Omental fat pad (tissue), 4 donors: ENCODE results near the gene ZNF275. TPM values are rescaled to one million over a fixed set of nuclear protein-coding genes. Genes with fewer than 3 reads are reported as not detected.
"Not testable (repeated sequence)": the region's sequence is repeated elsewhere in the genome, so short reads cannot be mapped to it uniquely, and the experiment has no call there.

Experiments
- ATAC-seq: fragments of 150-250 bp; one replicate; pipeline ENCODE4 v1.9.1; 2016; ENCODE audit warnings: mild to moderate bottlenecking, moderate library complexity; ENCODE audit not compliant: low FRiP score
- DNase-seq: peaks from one replicate; pipeline ENCODE4 v3.0.0-alpha.2; 2019; ENCODE audit warnings: low spot score
- CTCF ChIP-seq, 3 donors: fragments of 450-650 bp; IDR thresholded peaks; one replicate each; pipeline ENCODE4 v1.5.1; 2016 to 2017; ENCODE audit warnings: antibody characterized with exemption in 3 of 3, mild to moderate bottlenecking in 3 of 3, moderate library complexity in 2 of 3
- total RNA-seq, 4 donors: library from RNA; depleted of rRNA; stranded (reverse); fragments of >200 nt; gene quantifications; one replicate each; pipeline ENCODE4 v1.1.0, GENCODE V29; 2016

Gene ZNF275
- 10 to 100 TPM; 14.6 to 45.4 (median 19.5) TPM for total RNA-seq

- peak; percentile 93 for ATAC-seq
- TF ChIP-seq CTCF (IDR thresholded peaks at IDR 0.05), result no peak
- DNase-seq, result peak; percentile 39
These were observed at the start of gene ZNF275 for GRCh38 chrX:153333821-153334653. Gene ZNF275 (plus strand): TSS chrX:153334153. CDS start chrX:153336680, 2,527 bp downstream.

GRCh38 chrX:153285678-153286077 is 48.3 kb upstream of the ZNF275 start:
- not testable (repeated sequence) for DNase-seq, ATAC-seq

- not testable (repeated sequence) for DNase-seq, ATAC-seq
These were observed 45.1 kb upstream of the ZNF275 start for GRCh38 chrX:153288807-153289206.

GRCh38 chrX:153293485-153294071 is 40.4 kb upstream of the ZNF275 start:
- not testable (repeated sequence) for DNase-seq, ATAC-seq

GRCh38 chrX:153297376-153297775 is 36.6 kb upstream of the ZNF275 start:
- no peak for TF ChIP-seq CTCF (IDR thresholded peaks at IDR 0.05)
- ATAC-seq, result no peak
- DNase-seq, result no peak

- no peak for TF ChIP-seq CTCF (IDR thresholded peaks at IDR 0.05)
- no peak for DNase-seq
- no peak for ATAC-seq
These were observed 34.1 kb upstream of the ZNF275 start for GRCh38 chrX:153299855-153300254.

GRCh38 chrX:153301746-153302145 is 32.2 kb upstream of the ZNF275 start:
- TF ChIP-seq CTCF (IDR thresholded peaks at IDR 0.05), result no peak
- DNase-seq (no peak), ATAC-seq (no peak)

- no peak for TF ChIP-seq CTCF (IDR thresholded peaks at IDR 0.05)
- ATAC-seq, result no peak
- DNase-seq, result no peak
These were observed 31.2 kb upstream of the ZNF275 start for GRCh38 chrX:153302796-153303195.
